GM12864 (cell line): ENCODE measurements around the gene TRIM61.
"Not testable (repeated sequence)": the region's sequence is repeated elsewhere in the genome, so short reads cannot be mapped to it uniquely, and the experiment has no call there.

ENCODE experiments used
- DNase-seq: peaks from one replicate; pipeline ENCODE4 v3.0.0-alpha.2; 2011; ENCODE audit warnings: low read depth
- H3K4me3 ChIP-seq: 2 replicates; pipeline ENCODE4 v1.5.1; 2011; ENCODE audit warnings: mild to moderate bottlenecking, low read depth, low read length, control low read depth
- TF ChIP-seq, protein P1 (sequence below): IDR thresholded peaks from 2 replicates; pipeline ENCODE4 v1.5.1; 2011; ENCODE audit warnings: low read depth, mild to moderate bottlenecking, moderate library complexity, low read length, control low read depth, inconsistent platforms; ENCODE audit errors: missing control alignments

TRIM61 gene

DNA sequence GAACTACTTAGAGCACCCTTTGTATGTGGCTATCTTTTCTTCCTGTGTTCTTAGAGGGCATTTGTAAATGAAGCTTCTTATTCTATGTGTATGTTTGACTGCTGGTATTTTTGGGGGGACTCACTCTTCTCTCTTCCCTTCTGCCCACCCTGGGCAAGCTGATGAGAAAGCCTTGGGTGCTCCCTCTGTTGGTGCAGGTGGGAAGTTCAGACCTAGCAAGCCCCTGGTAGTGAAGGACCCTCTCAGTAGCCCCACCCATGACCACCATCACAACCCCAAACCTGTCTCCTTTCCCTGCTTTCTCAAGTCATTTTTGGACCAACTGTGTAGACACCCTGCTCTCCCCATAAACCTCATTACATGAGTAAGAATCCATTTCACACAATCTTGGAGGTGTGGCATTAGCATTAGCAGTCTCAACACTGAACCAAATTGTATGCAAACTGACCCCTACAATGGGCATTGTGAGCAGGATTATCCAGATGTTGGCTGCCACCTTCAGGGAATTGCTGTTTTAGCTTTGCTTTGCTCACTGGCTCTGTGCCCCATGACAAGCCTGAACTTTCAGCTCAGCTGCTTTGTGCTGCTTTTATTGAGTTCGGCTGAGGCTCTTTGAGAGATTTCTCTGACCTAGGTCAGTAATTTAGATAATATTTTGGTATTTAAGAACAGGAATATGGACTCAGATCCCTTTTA is 27.9 kb downstream of the TRIM61 start:
- H3K4me3 ChIP-seq = no peak overlapping the region

DNA sequence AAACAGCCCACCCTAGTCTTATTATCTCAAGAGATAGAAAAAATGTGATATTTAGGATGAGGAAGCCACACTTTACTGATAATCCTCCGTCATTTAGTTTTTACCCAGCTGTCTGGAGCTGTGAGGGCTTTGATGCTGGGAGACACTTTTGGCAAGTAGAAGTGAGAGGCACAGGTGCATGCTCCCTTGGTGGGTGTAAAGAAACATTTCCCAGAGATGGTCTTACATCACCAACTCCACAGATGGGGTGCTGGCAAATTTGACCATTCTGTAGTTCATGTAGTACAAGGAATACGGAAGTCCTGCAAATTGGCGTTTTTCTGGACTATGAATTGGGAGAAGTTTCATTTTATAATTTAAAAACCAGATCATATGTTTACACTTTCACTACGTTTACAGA is 28.5 kb downstream of the TRIM61 start:
- no peak for DNase-seq

More for the DNA sequence above, 27.9 kb downstream of the TRIM61 start:
- TF ChIP-seq, protein P1, sequence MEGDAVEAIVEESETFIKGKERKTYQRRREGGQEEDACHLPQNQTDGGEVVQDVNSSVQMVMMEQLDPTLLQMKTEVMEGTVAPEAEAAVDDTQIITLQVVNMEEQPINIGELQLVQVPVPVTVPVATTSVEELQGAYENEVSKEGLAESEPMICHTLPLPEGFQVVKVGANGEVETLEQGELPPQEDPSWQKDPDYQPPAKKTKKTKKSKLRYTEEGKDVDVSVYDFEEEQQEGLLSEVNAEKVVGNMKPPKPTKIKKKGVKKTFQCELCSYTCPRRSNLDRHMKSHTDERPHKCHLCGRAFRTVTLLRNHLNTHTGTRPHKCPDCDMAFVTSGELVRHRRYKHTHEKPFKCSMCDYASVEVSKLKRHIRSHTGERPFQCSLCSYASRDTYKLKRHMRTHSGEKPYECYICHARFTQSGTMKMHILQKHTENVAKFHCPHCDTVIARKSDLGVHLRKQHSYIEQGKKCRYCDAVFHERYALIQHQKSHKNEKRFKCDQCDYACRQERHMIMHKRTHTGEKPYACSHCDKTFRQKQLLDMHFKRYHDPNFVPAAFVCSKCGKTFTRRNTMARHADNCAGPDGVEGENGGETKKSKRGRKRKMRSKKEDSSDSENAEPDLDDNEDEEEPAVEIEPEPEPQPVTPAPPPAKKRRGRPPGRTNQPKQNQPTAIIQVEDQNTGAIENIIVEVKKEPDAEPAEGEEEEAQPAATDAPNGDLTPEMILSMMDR = peak; percentile 57
- DNase-seq = no peak

DNA sequence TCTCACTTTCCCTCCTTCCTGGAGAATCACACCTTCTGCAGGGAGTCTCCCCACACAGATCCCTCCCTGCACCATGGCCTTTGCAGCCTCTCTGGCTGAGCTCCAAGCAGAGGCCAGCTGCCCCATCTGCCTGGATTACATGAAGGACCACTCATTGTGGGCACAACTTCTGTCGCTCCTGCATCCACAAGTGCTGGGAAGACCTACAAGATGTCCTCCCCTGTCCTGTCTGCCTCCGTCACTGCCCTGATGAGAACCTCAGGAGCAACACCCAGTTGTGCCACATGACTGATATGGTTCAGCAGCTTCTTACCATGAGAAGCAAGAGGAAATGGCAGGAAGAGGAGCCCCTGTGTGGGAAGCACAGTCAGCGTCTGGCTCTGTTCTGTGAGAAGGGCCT is 29.5 kb downstream of the TRIM61 start:
- not testable (repeated sequence) for H3K4me3 ChIP-seq, DNase-seq

More for the DNA sequence above, 28.5 kb downstream of the TRIM61 start:
- no peak overlapping the region for H3K4me3 ChIP-seq
- TF ChIP-seq, protein P1 = no peak

DNA sequence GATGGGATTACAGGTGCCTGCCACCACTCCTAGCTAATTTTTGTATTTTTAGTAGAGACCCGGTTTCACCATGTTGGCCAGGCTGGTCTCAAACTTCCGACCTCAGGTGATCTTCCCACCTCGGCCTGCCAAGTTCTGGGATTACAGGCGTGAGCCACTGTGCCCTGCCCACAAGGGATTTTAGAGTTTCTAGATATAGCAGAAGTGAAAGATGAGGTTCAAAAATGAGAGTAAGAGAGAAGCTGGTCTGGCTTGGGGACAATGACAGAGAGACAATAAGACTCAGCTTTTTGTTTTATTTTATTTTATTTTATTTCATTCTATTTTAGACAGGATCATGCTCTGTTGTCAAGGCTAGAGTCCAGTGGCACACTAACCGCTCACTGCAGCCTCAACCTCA is 30.6 kb downstream of the TRIM61 start:
- H3K4me3 ChIP-seq = no peak overlapping the region
- DNase-seq = no peak
- TF ChIP-seq, protein P1 = no peak

DNA sequence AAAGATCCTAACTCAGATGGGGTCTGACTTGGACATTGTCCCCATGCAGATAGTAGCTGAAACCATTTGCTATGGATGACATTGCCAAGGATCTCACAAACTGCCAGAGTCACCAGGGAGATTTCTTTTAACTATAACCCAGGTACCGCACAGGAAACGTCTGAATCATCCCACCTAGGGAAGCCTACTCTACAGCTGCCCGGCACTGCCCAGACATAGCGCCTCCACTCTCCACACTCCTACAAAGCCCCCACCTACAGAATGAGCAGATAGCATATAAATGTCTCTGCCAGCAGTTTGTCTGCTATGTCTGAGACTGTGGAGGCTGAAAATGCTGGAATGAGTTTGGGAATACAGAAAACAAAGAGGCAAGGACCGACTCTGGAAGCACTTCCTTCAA is 32.3 kb downstream of the TRIM61 start:
- TF ChIP-seq, protein P1 = no peak
- no peak for DNase-seq
- H3K4me3 ChIP-seq = no peak overlapping the region

DNA sequence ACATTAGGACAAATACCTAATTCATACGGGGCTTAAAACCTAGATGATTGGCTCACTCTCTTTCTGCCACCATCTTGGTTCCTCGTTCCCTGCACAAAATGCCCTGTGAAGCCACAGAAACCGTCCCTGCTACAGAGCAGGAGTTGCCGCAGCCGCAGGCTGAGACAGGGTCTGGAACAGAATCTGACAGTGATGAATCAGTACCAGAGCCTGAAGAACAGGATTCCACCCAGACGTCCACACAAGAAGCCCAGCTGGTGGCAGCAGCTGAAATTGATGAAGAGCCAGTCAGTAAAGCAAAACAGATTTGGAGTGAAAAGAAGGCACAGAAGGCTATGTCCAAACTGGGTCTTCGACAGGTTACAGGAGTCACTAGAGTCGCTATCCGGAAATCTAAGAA is 34.3 kb downstream of the TRIM61 start:
- DNase-seq = no peak
- TF ChIP-seq, protein P1 = no peak

DNA sequence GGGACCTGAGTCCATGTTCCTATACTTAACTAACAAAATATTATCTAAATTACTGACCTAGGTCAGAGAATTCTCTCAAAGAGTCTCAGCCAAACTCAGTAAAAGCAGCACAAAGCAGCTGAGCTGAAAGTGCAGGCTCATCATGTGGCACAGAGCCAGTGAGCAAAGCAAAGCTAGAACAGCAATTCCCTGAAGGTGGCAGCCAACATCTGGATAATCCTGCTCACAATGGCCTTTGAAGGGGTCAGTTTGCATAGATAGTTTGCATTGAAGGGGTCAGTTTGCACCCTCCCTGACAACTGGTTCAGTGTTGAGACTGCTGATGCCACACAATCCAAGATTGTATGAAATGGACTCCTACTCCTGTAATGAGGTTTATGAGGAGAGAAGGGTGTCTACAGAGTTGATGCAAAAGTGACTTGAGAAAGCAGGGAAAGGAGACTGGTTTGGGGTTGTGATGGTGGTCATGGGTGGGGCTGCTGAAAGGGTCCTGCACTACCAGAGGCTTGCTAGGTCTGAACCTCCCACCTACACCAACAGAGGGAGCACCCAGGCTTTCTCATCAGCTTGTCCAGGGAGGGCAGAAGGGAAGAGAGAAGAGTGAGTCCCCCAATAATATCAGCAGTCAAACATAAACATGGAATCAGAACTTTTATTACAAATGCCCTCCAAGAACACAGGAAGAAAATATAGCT is 39.7 kb downstream of the TRIM61 start:
- H3K4me3 ChIP-seq = no peak overlapping the region
- no peak for DNase-seq
- TF ChIP-seq, protein P1 = peak; percentile 54

More for the DNA sequence above, 34.3 kb downstream of the TRIM61 start:
- H3K4me3 ChIP-seq = no peak overlapping the region

DNA sequence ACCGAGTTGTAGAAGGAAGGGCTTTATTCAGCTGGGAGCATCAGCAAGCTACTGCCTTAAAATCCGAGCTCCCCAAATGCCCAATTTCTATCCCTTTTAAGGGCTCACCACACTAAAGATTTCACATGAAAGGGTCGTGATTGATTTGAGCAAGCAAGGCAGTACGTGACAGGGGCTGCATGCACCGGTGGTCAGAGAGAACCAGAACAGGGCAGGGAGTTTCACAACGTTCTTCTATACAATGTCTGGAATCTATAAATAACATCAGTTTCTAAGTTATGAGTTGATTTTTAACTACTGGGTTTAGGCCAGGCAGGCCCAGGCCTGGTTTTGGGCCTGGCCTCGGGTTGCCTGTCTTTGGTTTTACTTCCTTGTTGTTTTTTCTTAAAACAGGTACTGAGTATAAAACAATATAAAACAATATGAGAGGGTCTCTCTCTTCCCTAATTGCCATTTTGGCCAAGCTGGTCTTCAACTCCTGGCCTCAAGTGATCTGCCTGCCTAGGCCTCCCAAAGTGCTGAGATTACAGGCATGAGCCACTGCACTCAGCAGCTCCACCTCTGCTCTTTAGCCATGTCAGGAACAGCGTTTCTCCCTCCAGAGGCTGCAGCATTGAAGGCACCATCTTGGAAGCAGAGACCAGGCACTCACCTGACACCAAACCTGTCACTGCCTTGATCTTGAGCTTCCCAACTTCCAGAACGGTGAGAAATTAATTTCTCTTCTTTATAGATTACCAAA is 41.4 kb downstream of the TRIM61 start:
- H3K4me3 ChIP-seq = not testable (repeated sequence)
- peak; percentile 43 for DNase-seq
